ENCODE measurements around the gene GRAMD4. TPM values are rescaled to one million over a fixed set of nuclear protein-coding genes. Genes with fewer than 3 reads are reported as not detected.

GRAMD4 gene
- total RNA-seq, 2 experiments from 2014 or later = 46.9 to 52.4 TPM

GRCh38 chr22:46585340-46586122, 34.7 kb upstream of the GRAMD4 start:
- H3K4me2 ChIP-seq (ENCODE audit: low read length) = no peak overlapping the region
- no peaks in the 10 kb centered on the region for H3K36me3 ChIP-seq (ENCODE audit: insufficient read depth, low read length)
- peaks cover 69% of the 10 kb centered on the region for H3K4me1 ChIP-seq (ENCODE audit: insufficient read depth, low read length, poor library complexity, severe bottlenecking)
- no TSS peak for BruUV-seq (replicated peaks)
- intact Hi-C loops (cut with micrococcal nuclease; ENCODE audit: unreplicated experiment) = no loop called here
- H3K4me3 ChIP-seq (ENCODE audit: low read depth, low read length, poor library complexity, severe bottlenecking) = no peak overlapping the region
- no peak for DNase-seq (ENCODE audit: low spot score)
- no peak overlapping the region for H2AFZ ChIP-seq (ENCODE audit: low read length)
- no peak overlapping the region for H3K27ac ChIP-seq (ENCODE audit: low read depth, low read length, poor library complexity, severe bottlenecking)
- H3K9me3 ChIP-seq (ENCODE audit: low read length) = no peaks in the 10 kb centered on the region
- H3K79me2 ChIP-seq (ENCODE audit: insufficient read depth, low read depth, low read length) = peaks cover 17% of the 10 kb centered on the region
- TF ChIP-seq CTCF (conservative IDR thresholded peaks at IDR 0.05; ENCODE audit: low read length) (no peak), EZH2phosphoT487 (IDR thresholded peaks at IDR 0.05; ENCODE audit: borderline replicate concordance, low read depth, low read length) (no peak)
- H4K20me1 ChIP-seq (ENCODE audit: insufficient read depth, low read length) = no peaks in the 10 kb centered on the region
- CTCF ChIA-PET (ENCODE audit: unreplicated experiment) = no interaction called here
- no peaks in the 10 kb centered on the region for H3K9me2 ChIP-seq (ENCODE audit: insufficient read depth, low read length)
- POLR2A ChIA-PET = no interaction called here

- no peak overlapping the region for H2AFZ ChIP-seq (ENCODE audit: low read length)
- intact Hi-C loops (cut with micrococcal nuclease; ENCODE audit: unreplicated experiment) = no loop called here
- CTCF ChIA-PET (ENCODE audit: unreplicated experiment) = no interaction called here
- peaks cover 19% of the 10 kb centered on the region for H3K79me2 ChIP-seq (ENCODE audit: insufficient read depth, low read depth, low read length)
- no peak for DNase-seq (ENCODE audit: low spot score)
- no peaks in the 10 kb centered on the region for H3K36me3 ChIP-seq (ENCODE audit: insufficient read depth, low read length)
- no peak overlapping the region for H3K4me3 ChIP-seq (ENCODE audit: low read depth, low read length, poor library complexity, severe bottlenecking)
- no peak overlapping the region for H3K27ac ChIP-seq (ENCODE audit: low read depth, low read length, poor library complexity, severe bottlenecking)
- H4K20me1 ChIP-seq (ENCODE audit: insufficient read depth, low read length) = no peaks in the 10 kb centered on the region
- POLR2A ChIA-PET = no interaction called here
- H3K4me1 ChIP-seq (ENCODE audit: insufficient read depth, low read length, poor library complexity, severe bottlenecking) = peaks cover 70% of the 10 kb centered on the region
- H3K9me2 ChIP-seq (ENCODE audit: insufficient read depth, low read length) = no peaks in the 10 kb centered on the region
- no peak for TF ChIP-seq CTCF (conservative IDR thresholded peaks at IDR 0.05; ENCODE audit: low read length)
- no peak for TF ChIP-seq EZH2phosphoT487 (IDR thresholded peaks at IDR 0.05; ENCODE audit: borderline replicate concordance, low read depth, low read length)
- H3K4me2 ChIP-seq (ENCODE audit: low read length) = no peak overlapping the region; the same call in 1 of the 2 replicates
- BruUV-seq (replicated peaks) = no TSS peak
- H3K9me3 ChIP-seq (ENCODE audit: low read length) = no peaks in the 10 kb centered on the region
These were observed 34.1 kb upstream of the GRAMD4 start for GRCh38 chr22:46586123-46586519.

GRCh38 chr22:46586531-46587011, 33.6 kb upstream of the GRAMD4 start:
- no peaks in the 10 kb centered on the region for H3K36me3 ChIP-seq (ENCODE audit: insufficient read depth, low read length)
- peaks cover 70% of the 10 kb centered on the region for H3K4me1 ChIP-seq (ENCODE audit: insufficient read depth, low read length, poor library complexity, severe bottlenecking)
- TF ChIP-seq CTCF (conservative IDR thresholded peaks at IDR 0.05; ENCODE audit: low read length) (no peak), EZH2phosphoT487 (IDR thresholded peaks at IDR 0.05; ENCODE audit: borderline replicate concordance, low read depth, low read length) (no peak)
- POLR2A ChIA-PET = no interaction called here
- no peak overlapping the region for H2AFZ ChIP-seq (ENCODE audit: low read length)
- CTCF ChIA-PET (ENCODE audit: unreplicated experiment) = no interaction called here
- H3K9me2 ChIP-seq (ENCODE audit: insufficient read depth, low read length) = no peaks in the 10 kb centered on the region
- intact Hi-C loops (cut with micrococcal nuclease; ENCODE audit: unreplicated experiment) = loop anchor here (1.0 kb wide), 1 partner anchor 23 kb away; no protein-coding TSS in a partner anchor
- peak overlapping the region; percentile 83 for H3K27ac ChIP-seq (ENCODE audit: low read depth, low read length, poor library complexity, severe bottlenecking)
- no peak for DNase-seq (ENCODE audit: low spot score)
- H3K9me3 ChIP-seq (ENCODE audit: low read length) = no peaks in the 10 kb centered on the region
- H3K4me3 ChIP-seq (ENCODE audit: low read depth, low read length, poor library complexity, severe bottlenecking) = peak overlapping the region; percentile 72
- peaks cover 22% of the 10 kb centered on the region for H3K79me2 ChIP-seq (ENCODE audit: insufficient read depth, low read depth, low read length)
- BruUV-seq (replicated peaks) = no TSS peak
- peak overlapping the region; percentile 93 for H3K4me2 ChIP-seq (ENCODE audit: low read length)
- H4K20me1 ChIP-seq (ENCODE audit: insufficient read depth, low read length) = no peaks in the 10 kb centered on the region
